GM19397 (cell line): ENCODE data around the gene FCRL4.
"Not testable (repeated sequence)": the region's sequence is repeated elsewhere in the genome, so short reads cannot be mapped to it uniquely, and the experiment has no call there.

Source experiments
- ATAC-seq: cut with Tn5 transposase; IDR thresholded peaks from one replicate; pipeline ENCODE4 v1.9.1; 2021; ENCODE audit warnings: mild to moderate bottlenecking, moderate library complexity; ENCODE audit not compliant: unreplicated experiment

FCRL4 gene

DNA sequence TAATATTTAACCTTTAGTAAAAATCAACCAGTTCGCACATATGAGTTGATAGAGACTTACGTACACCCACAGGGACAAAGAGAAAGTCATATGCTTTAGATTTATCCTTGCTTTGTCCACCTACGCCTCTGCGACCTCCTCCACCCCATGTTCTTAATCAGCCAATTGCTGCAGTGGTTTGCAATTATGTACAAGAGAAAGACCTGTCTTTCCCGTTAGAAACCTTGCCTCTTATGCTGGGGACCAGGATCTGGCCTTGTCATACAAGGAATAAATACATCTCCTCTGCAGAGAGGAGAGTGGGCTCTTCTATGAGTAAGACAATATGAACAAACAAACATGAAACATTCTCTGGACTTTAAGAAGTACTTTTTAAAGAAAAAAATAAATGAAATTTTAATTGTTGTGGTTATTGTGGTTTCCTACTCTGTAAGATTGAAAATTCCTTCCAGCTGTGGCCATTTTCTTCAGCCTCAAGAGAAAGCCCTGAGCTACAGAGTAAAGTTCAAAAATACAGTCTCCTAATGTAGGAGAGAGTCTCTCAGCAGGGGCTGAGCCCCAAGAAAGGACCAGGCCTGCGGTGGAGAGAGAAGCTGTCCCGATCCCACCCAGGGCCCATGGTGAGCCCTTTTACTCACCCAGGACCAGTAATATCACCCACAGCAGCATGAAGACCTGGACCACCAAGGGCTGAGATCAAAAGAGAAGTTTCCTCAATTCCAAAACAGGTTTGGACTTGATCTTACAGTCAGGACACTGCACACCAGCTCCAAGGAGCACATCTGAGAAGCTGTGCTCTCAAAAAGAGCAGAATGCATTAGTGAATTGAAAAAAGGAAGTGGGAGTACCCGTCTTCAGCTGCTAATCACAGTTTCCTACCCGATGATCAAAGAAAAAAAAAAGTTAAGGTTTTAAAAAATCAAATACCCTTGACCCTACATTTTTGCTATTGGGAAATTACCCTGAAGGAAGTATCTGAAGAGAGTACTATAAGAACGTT is 45.9 kb downstream of the FCRL4 start, which contains the start of gene FCRL5:
TSS of gene FCRL5 (minus strand) at position 822 of the 1,000 bp plus-strand sequence. CDS start at position 669, 153 bp downstream.
- peak; percentile 86 for ATAC-seq

DNA sequence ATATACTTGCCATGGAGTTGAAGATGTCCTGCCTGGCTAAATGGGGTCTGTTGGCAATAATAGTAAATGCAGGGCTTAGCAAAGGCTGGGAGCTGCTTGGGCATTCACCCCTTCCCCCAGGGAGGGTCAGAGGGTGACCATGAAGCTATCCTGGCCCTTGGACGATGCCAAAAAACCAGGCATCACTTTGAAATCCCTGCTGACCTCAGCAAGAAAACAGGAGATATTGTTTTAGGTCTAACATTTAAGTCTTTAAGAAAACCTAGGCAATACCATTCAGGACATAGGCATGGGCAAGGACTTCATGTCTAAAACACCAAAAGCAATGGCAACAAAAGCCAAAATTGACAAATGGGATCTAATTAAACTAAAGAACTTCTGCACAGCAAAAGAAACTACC is 49.8 kb downstream of the FCRL4 start:
- ATAC-seq = not testable (repeated sequence)

DNA sequence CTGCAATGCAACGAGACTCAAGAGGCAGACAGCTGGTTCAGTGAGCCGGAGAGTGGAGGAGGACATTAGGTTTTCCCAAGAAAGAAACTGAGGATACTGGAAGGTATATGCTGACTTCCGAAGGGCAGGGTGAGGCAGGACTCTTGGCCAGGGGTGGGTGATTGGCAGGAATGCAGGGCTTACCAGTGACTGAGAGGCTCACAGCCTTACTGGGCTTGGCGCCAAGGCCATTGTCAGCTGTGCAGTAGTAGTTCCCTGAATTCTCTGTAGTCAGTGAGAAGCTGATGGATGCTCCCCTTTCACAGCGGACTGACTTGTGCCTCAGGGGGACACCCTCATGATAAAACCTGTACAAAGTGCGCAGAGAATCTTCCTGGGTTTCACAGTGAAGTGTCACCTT is 55.2 kb downstream of the FCRL4 start:
- no peak for ATAC-seq

DNA sequence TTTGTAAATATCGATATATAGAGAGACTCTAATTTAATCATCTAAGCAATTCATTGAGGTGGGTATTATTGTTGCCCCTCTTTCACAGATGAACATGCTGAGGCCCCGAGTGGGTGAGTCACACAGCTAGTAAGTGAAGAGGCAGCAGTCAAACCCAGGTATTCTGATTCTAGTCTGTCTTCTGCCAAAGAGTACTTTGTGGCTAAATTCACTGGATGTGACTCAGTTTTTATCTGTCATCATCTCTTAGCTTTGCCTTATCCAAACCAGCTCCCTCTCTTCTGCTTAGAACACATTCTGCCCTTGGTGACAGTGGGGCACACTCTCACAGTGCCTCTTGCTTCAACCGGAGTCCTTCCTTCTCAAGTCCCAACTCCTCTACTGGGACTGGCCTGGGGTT is 57.0 kb downstream of the FCRL4 start:
- no peak for ATAC-seq

DNA sequence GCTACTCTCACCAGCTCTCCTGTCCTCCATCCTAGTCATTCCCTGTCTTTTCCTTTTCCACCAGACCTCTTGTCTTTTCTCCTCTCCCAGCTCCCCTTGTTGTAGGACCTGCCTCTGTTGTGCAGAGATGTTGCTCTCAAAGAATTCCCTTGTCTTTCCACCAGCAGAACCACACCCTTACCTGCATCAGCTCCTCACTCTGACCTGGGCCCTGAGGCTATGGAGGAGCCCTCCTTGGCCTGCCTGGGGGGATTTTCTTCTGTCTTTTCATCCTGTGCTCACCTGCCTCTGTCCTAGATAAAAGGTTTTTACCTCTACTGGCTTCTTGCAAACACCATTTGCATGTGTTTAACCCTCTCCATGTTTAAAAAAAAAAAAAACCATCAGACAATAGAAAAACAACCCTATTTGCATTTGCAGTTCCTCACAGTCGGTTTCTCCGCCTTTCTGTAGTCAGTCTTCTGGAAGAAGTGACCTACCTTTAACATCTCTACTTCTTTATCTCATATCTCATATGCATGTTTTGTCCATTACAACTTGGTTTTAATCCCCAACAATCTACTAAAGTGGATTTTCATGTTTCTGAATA is 57.6 kb downstream of the FCRL4 start:
- no peak for ATAC-seq

DNA sequence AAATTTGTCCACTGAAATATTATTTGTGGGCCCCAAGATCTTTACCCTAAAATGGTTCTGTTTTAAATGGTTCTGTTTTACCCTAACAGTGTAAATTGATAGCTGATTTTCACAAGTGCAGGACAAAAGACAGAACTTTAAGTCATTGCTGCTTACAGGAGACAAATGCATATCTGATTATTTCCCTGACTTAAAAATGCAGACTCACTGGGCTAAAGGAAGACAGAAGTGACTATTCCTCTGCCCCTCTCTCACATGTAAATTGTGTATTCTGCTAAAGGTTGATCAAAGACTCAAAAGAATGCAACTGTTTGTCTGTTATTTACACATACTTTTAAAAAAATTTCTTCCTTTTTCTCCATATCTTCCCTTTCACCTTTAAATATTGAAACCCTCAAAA is 58.3 kb downstream of the FCRL4 start:
- ATAC-seq = no peak

DNA sequence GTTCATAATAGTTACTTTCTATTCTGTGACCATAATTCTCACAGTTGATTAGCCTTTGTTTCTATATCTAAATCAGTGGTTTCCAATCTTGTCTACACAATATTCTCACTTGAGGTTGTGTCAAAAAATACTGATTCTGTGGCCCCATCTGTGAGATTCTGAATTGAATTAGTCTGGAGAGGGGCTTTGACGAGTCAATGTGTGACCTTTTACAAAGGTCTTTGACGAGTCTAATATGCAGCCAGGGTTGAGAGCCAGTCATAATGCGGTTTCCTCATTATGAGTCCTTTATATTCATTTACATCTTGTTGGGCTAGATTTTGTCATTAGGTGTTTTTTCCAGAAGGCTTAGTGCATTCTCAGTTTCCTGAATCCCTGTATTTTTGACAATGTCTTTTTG is 65.3 kb downstream of the FCRL4 start:
- ATAC-seq = no peak

DNA sequence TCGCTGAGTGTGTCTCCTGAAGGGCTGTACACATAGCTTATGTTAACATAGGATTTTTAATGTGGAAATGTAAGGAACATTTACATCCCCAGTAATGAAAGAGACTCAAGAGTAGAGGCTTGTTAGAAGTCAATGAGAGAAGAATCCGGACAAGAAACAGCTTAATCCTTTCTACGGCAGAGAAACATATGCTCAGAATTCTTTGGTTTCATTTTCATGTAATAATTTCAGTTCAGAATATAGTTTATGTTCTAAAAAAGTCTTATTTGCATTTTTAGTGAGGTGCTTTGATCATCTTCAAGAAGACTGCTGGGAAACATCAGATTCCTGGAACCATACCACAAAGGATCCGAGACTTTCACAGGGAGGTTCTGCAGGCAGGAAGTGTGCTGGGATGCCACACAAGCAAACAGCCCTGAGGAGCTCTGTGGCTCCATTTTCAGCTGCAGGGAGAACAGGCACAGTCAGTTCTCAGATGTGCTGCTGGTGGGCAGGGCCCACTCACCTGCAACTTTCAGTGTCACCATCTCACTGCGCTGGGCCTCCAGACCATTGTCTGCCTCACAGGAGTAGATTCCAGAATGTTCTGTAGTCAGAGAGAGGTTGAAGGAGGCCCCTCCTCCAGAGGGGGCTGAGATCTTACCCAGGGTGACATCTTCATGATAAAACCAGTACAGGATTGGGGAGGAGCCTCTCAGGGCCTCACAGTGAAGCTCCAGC is 74.0 kb downstream of the FCRL4 start:
- ATAC-seq = peak; percentile 80
